Fibroblast of skin of back (primary cell): Measurements from ENCODE around the gene B4GAT1. TPM values are rescaled to one million over a fixed set of nuclear protein-coding genes. Genes with fewer than 3 reads are reported as not detected.
A peak's percentile ranks its signal among the peaks of the same experiment; 100 is the strongest.
"Not testable (repeated sequence)": the region's sequence is repeated elsewhere in the genome, so short reads cannot be mapped to it uniquely, and the experiment has no call there.

Source experiments
- DNase-seq: peaks from one replicate; pipeline ENCODE4 v3.0.0-alpha.2; 2013
- polyA plus RNA-seq, 2 experiments: library from polyadenylated mRNA; unstranded; fragments of 120-200 nt; gene quantifications; one replicate each; pipeline ENCODE4 v1.2.1, GENCODE V29; 2013; ENCODE audit not compliant: insufficient read length in 2 of 2

B4GAT1 gene
- polyA plus RNA-seq (2013, experiment 1 of 2; ENCODE audit: insufficient read length), result 19.0 TPM
- 16.4 TPM for polyA plus RNA-seq (2013, experiment 2 of 2; ENCODE audit: insufficient read length)

DNA sequence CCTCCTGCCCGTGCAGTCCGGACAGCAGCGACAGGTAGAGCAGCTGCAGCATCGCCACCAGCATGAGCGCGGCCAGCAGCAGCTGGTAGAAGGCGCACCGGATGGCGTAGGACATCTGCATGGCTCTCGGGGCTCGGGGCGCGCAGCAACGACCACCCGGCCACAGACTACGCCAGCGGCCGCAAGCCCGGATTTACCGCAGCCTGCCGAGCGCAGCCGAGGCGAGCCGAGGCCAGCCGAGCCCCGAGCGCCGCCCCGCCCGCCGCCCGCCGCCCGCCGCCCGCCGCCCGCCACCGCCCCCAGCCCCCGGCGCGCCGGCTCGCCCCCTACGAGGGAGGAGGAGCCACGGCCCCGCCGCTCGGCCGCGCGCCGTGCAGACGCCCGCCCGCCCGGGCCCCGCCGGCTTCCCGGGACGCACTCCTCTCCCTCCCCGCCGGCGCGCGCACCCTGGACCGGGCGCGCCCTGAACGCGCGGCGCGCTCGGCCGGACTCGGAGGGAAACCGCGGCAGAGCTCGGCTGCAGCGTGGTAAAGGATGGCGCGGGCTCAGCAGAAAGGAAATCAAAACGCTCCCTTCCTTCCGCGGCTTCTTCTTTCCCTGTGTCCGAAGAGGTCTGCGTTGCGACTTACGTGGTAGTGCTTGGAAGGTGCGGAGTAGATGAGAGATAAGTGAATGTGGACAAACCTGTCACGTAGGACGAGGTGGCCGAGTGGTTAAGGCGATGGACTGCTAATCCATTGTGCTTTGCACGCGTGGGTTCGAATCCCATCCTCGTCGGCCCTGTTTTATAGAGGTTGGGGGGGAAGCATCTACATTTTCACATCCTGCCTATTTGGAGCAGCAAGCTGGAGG, at the start of gene B4GAT1:
Gene B4GAT1, minus strand, starts transcription at position 205 of the 852 bp plus-strand sequence. Its CDS starts 84 bp downstream, at position 121.
- DNase-seq, result peak; percentile 91

DNA sequence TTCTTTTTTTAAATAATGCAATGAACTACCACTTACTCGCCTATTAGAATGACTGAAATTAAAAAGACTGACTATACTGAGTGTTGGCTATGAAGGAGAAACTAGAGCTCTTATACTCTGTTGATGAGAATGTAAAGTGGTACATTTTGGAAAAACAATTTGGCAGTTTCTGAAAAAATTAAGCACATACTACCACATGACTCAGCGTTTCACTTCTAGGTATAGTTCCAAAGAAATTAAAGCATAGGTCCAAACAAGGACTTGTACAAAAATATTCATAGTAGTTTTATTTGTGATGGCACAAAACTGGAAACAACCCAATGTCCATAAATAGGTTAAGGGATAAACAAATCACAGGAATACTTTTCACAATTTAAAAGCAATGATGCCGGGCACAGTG, 46.5 kb upstream of the B4GAT1 start:
- no peak for DNase-seq

DNA sequence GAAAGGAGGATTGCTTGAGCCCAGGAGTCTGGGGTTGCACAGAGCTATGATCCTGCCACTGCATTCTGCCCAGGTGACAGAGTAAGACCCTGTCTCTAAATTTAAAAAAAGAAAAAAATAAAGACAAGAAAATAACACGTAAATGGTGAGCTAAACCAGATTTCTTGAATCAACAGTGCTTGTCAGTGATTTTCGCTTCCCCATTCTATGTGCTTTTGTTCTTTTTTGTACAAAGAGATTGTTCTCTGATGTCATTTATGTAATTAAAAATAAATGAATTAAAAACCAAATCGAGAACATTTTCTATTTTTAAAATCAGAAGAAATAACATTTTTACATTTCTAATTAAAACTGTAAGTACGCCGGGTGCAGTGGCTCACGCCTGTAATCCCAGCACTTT, 43.9 kb upstream of the B4GAT1 start:
- DNase-seq, result no peak

DNA sequence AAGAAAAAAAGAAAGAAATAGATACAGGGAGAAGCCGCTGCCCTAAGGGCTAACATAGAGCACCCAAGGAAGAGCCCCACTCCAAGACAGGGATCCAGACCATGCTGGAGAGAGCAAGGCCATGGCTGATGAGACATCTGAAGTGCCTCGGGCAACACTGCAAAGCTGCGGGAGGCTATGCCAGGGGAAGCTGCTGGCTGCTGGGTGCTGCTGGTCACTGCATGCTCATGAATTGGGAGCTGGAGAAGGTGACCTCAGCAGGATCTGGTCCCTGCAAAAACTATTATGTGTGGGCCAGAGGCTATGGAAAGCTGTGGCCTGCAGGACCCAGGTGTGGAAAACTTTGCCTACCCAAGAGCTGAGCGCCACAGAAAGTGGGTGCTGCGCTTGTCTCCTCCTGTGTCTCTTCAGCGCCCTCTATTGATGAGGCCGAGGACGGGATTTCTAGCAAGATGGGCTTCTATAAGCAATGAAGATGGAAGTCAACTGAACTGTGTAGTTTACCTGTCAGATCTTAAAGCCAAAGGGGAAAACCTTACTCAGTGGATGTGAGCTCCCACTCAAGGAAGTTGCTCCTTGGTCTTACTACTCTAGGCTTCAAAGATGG, 41.5 kb upstream of the B4GAT1 start:
- peak; percentile 70 for DNase-seq

DNA sequence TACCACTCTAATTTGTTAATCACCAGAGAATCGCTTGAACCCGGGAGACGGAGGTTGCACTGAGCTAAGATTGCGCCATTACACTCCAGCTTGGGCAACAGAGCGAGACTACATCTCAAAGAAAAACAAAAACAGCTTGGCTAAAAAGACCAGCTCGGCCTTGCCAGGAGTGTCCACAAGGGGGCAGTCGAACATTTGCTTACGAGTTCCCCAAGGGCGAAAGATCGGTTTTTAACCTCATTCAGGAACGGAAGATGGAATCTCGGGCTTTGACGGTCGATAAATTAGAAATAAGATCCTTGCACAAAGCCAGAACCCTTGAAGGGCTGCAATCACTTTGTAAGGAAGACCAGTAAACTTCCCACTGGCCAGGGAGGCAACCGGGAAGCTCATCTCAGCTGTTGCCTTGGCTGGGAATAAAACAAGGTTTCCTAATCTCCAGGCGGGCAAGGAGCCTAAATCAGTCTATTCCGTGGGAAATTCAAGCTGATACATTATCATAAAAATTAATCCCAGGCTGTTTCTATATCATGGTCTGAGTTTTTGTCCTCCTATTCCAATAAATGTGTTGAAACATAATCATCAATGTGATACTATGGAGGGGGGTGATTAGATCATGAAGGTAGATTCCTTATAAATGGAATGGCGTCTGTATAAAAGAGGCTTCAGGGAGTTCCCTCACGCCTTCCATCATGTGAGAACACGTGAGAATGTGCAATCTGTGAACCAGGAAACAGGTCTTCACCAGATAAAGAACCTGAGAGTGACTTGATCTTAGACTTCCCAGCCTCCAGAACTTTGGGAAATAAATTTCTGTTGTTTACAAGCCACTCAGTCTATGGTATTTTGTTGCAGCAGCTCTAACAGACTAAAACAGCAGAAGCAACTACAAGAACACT, 39.0 kb upstream of the B4GAT1 start:
- DNase-seq, result peak; percentile 77

DNA sequence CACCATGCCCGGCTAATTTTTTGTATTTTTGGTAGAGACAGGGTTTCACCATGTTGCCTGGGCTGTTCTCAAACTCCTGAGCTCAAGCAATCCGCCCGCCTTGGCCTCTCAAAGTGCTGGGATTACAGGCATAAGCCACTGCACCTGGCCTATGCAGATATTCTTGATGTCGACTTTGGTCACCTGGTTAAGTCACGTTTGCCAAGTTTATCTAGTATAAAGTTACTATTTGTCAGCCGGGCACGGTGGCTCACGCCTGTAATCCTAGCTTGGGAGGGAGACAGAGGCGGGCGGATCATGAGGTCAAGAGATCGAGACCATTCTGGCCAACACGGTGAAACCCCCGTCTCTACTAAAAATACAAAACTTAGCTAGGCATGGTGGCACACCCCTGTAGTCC, 36.9 kb upstream of the B4GAT1 start:
- not testable (repeated sequence) for DNase-seq

DNA sequence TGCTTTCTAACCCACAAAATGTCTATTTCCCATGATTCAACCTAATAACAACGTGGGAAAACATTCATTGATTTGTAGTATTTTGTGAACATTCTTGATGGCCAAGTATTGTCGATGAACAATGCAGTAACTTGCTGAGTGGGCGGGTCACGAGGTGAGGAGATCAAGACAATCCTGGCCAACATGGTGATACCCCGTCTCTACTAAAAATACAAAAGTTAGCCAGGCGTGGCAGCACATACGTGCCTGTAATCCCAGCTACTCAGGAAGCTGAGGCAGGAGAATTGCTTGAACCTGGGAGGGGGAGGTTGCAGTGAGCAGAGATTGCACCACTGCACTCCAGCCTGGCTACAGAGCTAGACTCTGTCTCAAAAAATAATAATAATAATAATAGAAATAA, 32.8 kb upstream of the B4GAT1 start:
- not testable (repeated sequence) for DNase-seq

DNA sequence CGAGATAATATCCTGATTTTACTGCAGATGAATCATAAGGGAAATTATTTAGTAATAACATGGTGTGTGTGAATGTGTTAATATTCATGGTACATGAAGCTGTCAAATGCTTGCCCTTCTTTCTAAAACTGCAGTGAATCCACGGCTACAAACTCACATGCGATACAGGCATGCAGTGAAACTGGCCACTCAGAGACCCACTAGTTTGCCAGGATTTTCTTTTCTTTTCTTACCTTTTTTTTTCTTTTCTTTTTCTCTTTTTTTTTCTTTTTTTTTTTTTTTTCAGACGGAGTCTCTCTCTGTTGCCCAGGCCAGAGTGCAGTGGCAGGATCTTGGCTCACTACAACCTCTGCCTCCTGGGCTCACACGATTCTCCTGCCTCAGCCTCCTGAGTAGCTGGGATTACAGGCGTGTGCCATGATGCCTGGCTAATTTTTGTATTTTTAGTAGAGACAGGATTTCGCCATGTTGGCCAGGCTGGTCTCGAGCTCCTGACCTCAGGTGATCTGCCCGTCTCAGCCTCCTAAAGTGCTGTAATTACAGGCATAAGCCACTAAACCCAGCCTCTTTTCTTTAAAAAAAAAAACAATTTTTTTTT, 26.4 kb upstream of the B4GAT1 start:
- not testable (repeated sequence) for DNase-seq

DNA sequence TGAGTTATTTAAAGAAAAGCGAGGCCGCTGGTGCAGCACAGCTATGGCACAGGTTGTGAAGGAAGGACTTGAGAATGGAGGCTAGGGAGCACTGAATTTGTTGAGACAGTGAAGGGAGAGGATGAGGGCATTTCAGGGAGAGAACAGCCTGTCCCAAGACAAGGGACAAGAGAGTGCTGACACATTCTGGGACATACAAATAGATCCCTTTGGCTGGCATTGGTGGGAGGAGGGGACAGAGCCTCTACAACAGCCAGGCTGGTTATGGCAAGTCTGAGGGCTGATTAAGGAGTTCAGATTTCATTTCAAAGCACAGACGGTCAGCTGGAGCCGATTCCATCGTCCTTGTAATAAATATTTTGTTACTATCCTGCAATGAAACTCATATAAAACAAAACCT, 25.8 kb upstream of the B4GAT1 start:
- no peak for DNase-seq

DNA sequence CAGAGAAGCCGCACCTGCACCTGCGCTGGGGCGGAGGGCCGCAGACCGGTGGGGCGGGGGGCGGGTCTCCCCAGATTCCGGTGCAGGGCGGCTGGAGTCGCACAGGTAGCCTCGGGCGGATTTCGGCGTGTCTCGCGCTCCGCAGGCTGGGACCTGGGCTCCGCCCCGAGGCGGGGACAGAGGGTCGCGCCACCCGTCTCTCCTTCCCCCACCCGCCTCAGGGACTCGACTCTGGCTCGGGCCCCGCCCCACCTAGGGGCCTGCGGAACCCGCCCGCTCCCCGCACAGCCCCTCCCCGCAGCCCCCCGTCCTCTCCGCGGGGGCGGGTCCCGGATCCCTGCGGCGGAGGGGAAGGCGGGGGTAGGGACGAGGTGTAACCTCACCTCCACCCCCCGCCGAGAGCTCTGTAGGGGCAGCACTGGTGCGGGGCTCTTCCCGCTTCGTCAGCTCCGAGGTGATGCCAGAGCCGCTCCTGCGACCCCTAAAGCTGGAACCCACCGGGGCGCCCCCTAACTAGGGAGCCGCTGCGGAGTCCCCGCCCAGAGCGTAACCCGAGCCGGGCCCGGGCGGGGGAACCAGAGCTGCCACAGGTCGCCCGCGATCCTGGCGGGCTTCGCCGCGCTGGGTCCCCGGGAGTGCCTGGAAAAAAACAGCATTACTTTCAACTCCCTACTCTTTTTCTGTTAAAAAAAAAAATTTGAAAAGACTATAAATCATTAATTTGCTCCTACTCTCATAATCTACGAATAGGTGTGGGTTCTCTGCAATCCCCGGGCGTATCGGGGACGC, 24.4 kb upstream of the B4GAT1 start, which contains the start of gene SLC29A2:
Gene SLC29A2, minus strand, starts transcription at position 134 of the 789 bp plus-strand sequence. CDS start 169 bp downstream, outside the sequence.
- no peak for DNase-seq

DNA sequence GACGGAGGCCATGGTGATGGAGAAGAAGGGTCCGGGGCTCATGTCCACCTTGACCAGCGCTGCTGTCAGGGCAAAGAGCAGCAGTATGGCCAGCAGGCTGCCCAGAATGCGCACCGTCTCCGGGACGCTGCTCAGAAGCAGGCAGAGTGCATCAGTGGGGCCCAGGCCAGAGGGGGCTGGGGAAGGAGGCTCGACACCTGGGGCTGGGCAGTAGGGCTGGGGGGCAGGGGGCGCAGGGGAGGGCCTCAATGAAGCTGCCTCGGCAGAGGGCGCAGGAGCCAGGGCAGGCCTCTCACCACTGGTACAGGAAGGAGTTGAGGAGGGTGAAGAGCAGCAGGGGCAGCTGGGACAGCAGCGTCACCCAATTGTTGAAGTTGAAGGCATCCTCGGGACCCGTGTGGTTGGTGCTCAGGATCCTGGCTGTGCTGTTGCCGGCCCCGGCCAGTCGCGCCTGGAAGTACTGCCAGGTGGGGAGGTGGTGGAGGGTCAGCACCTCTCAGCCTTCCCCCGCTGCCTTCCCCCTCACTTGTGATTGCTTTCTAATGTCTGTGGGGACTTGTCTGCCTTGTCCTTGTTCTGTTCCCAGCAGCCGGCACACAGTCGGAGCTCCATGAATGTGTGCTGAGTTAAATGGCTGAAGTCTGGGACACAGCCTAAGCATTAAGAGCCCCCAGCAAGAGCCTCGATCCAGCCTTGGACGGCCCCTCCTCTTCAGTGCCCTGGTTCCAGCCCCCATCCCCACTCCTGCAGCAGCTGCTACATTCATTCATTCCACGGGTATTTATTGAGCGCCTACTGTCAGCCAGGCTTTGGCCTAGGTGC, 21.9 kb upstream of the B4GAT1 start:
- DNase-seq, result no peak

DNA sequence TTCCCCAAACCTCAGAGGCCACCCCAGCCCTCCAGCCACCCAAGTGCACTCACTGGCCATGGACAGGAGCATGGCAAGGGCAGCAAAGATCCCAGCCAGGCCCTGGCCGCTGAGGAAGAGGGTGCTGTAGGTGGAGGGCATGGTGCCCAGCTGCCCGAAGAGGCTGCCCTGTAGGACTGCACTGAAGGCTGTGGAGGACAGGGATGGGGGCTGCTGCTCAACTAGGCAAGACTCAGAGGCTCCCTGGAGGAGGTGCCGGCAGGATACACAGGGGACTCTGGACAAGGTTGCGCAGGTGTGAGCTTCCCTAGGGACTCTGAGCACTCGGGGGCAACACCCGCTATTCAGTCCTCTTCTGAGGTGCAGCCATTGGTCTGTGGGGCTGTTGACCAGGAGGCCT, 21.1 kb upstream of the B4GAT1 start:
- no peak for DNase-seq

DNA sequence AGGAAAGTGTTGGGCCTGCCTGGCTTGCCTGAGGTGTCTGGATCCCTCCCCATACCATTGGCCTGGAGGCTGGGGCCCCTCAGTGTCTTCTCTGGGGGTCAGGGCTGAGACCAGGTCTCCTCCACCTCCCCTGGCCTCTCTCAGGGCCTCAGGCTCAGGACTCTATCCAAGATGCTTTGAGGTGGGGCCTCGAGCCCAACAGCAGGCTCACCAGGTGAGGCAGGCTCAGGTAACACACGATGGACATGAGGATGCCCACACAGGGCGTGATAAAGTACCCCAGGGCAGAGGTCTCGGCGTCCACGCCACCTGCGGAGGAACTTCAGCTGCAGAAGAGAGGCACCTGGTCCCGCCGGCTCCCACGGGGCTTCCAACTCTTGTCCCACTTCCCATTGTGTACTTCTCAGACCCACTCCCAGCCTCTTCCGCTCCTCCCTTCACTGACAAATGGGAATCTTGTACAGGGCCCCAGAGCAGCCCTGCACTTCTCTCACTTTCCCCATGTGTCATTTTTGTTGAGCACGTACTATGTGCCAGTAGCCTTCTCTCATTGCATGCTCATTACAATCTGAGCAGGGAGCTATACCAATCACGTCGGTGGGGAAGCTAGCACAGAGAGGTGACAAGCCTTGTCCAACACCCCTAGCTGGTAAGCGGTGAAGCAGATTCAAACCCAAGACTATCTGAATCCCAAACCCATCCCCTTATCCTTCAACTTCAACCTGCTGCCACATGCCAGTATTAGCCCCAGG, 20.3 kb upstream of the B4GAT1 start:
- DNase-seq, result no peak

DNA sequence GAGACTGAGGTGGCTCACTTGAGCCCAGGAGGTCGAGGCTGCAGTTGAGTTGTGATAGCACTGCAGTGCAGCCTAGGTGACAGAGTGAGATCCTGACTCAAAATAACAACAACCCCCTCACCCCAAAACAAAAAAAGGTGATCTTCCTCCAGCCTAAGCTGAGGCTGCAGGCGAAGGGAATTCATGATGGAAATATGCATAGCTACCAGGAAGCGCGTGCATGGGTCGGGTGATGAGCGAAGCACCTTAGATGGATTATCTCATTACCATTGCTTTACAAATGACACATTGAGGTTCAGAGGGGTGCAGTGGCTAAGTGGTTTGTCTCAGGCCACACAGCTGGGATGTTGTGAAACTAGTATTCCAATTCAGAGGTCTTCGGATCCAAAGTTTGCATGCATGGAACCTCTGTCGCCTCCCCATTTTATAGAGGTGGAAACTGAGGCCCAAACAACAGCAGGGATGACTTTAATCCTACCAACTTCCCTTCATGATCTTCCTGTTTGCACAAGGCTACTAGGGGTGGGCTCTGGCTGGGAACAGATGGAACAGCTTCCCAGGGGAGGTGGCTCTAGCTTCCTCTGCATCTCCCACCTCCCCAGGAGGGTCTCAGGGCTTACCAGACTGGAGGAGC, 19.5 kb upstream of the B4GAT1 start:
- no peak for DNase-seq

DNA sequence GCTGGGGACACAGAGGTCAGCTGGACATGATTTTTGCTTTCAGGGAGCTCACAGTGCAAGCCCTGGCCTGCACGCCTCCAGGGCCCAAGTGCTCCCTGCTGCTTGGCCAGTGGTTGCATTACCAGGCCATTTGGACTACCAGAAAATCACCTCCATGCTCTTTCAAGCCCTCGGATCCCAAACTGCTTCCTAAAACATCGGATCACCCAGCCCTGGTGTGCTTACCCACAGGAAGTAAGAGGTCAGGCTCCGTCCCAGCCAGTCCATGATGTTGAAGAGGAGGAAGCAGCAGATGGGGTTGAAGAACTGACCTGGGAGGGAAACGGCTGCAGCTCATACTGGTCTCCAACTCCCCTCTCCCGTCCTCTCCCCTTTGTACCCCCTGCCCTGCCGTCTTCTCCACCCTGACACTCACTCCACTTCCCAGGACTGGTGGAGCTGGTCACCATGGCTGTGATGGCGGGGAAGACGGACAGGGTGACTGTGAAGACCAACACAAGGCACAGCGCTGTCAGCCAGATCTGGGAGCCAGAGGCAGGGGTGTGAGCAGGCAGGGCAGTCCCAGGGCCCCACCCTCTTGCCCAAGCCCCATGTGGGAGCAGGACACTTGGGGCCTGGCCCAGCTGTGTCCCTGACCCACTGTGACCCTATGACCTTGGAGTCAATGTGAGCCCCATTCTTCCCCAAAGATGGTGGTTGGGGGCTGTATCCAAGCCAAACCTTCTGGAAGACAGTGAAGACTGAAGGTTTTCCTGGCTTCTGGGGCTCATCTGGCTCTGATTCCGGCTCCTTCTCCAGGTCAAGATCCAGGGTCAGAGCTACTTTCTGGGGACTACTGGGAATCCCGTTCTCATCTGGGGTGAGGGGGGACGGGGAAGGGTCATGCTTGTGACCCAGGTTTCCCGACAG, 18.5 kb upstream of the B4GAT1 start:
- no peak for DNase-seq

DNA sequence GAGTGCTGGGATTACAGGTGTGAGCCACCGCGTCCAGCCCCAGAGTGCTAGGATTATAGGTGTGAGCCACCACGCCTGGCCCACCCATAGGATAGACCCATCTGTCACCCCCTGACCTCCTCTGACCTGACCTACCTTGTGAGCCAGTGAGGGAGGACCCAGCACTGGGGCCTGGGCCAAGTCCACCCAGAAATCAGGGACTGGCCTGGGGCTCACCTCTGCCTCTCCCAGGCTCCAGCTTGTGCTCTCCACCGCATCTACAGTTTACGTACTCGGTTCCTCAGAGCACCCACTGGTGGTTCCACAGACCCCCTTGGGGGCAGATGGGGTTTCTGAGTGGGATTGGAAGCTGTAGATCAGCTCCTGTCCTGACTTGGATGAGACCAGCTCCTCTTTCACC, 17.7 kb upstream of the B4GAT1 start:
- DNase-seq, result no peak

DNA sequence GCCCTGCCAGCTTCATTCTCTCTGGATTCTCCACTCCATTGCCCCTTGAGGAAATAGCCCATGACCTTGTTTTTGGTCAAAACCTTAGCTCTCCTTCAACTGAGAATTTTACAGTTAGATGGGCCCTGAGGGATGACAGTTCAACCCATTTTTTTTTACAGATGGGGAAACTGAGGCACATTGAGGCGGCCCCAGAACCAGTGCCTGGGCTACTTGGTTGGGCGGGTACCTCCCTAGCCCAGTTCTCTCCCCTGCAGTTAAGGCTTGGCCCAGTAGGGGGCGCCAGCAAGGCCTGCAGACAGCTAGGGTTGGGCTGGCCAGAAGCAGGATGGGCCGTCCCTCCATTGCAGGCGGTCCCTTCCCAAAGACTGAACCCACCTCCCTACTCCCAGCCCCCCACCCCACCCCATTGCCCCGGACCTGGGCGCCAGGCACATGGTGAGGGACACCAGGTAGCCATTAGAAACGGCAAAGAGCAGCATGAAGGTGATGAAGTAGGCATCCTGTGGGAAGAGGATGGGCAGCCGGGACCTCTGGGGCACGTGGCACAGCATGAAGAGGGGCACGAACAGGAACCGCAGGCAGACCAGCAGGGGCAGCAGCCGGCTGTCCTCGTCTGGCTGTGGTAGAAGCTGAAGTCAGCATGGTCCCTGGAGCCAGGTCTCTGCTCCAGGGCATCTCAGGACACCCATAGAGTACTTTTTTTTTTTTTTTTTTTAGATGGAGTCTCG, 16.5 kb upstream of the B4GAT1 start:
- peak; percentile 19 for DNase-seq
